Activated B cell treated with CpG ODN at 0.5 μM for 24 hours (primary cell): ENCODE data around the gene ITGB3BP. TPM values are rescaled to one million over a fixed set of nuclear protein-coding genes. Genes with fewer than 3 reads are reported as not detected.
"Not testable (repeated sequence)": the region's sequence is repeated elsewhere in the genome, so short reads cannot be mapped to it uniquely, and the experiment has no call there.

Experiments used
- ATAC-seq: fragments of 200-7000 bp; cut with Tn5 transposase; one replicate; pipeline ENCODE4 v1.10.0; 2021; ENCODE audit warnings: low read depth, mild to moderate bottlenecking, moderate library complexity
- CTCF ChIA-PET: fragments of 350-600 bp; sonication (Branson Sonifier 250); formaldehyde crosslinking; loops from one replicate; lab custom pipeline; 2021; ENCODE audit warnings: antibody characterized with exemption; lab: Charles Lee
- POLR2A ChIA-PET: fragments of 350-600 bp; sonication (Branson Sonifier 250); formaldehyde crosslinking; loops from one replicate; lab custom pipeline; 2021; ENCODE audit warnings: antibody characterized with exemption; lab: Charles Lee
- DNase-seq: peaks from one replicate; pipeline ENCODE4 v3.0.0; 2022
- H3K27ac Mint-ChIP-seq: one replicate; pipeline ENCODE4 v1.8.0; 2020; ENCODE audit warnings: mixed read lengths
- H3K27me3 Mint-ChIP-seq: one replicate; pipeline ENCODE4 v1.8.0; 2021; ENCODE audit warnings: mixed read lengths
- H3K36me3 Mint-ChIP-seq: one replicate; pipeline ENCODE4 v1.8.0; 2021; ENCODE audit warnings: low read depth, mixed read lengths
- H3K4me1 Mint-ChIP-seq: one replicate; pipeline ENCODE4 v1.8.0; 2021; ENCODE audit warnings: mixed read lengths
- H3K4me3 Mint-ChIP-seq: one replicate; pipeline ENCODE4 v1.8.0; 2020; ENCODE audit warnings: mild to moderate bottlenecking, mixed read lengths
- H3K9me3 Mint-ChIP-seq: one replicate; pipeline ENCODE4 v1.8.0; 2020; ENCODE audit warnings: mixed read lengths
- CTCF ChIP-seq: fragments of 200-600 bp; IDR thresholded peaks from one replicate; pipeline ENCODE4 v1.8.0; 2022; ENCODE audit warnings: antibody characterized with exemption, mild to moderate bottlenecking
- intact Hi-C: fragments of 100-400 bp; cut with micrococcal nuclease; formaldehyde crosslinking; loops from one replicate; pipeline ENCODE4 v1.15.1; 2024
- total RNA-seq: library from RNA; stranded (reverse); gene quantifications from 2 replicates; pipeline ENCODE4 v1.2.3, GENCODE V29; 2022

The ITGB3BP gene
- total RNA-seq, 1 donor from 2014 or later = 24.9 TPM

GRCh38 chr1:63475761-63476160 is 47.3 kb downstream of the ITGB3BP start:
- Mint-ChIP-seq H3K4me3 (no peak overlapping the region), H3K36me3 (peaks cover 22% of the 10 kb centered on the region), H3K4me1 (no peaks in the 10 kb centered on the region), H3K27me3 (no peaks in the 10 kb centered on the region), H3K9me3 (peaks cover 2% of the 10 kb centered on the region), H3K27ac (no peak overlapping the region)
- no peak for DNase-seq
- ATAC-seq = no peak
- intact Hi-C loops = no loop called here
- ChIA-PET POLR2A (no interaction called here), CTCF (interaction anchor here (1.1 kb wide), 1 partner anchor 40 kb away, joined by 3 read pairs; no protein-coding TSS in a partner anchor)
- no peak for TF ChIP-seq CTCF

DNA sequence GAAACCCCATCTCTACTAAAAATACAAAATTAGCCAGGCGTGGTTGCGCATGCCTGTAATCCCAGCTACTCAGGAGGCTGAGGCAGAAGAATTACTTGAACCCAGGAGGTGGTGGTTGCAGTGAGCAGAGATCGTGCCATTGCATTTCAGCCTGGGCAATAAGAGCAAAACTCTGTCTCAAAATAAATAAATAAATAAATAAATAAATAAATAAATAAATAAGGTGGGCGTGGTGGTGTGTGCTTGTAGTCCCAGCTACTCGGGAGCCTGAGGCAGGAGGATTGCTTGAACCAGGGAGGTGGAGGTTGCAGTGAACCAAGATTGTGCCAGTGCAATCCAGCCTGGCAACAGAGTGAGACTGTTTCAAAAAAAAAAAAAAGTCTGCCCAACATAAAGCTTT is 54.3 kb downstream of the ITGB3BP start:
- H3K9me3 Mint-ChIP-seq, H3K27ac Mint-ChIP-seq, ATAC-seq, H3K27me3 Mint-ChIP-seq, CTCF ChIA-PET, DNase-seq, intact Hi-C loops, POLR2A ChIA-PET, H3K4me1 Mint-ChIP-seq, H3K4me3 Mint-ChIP-seq: not testable (repeated sequence)
- peaks cover 16% of the 10 kb centered on the region for H3K36me3 Mint-ChIP-seq

DNA sequence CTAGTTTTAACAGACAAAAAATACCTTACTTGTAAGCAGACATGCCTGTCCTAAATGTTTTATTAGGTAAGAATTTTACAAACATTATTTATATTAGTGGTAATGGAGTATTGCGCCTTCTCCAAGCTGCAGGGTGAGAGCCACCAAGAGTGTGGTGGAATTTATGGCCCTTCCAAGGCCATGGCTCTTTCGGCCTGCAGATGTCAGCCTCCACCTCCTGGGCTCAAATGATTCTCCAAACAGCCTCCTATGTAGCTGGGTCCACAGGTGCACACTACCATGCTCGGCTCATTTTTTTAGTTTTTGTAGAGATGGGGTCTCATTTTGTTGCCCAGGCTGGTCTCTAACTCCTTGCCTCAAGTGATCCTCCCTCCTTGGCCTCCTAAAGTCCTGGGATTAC is 56.3 kb downstream of the ITGB3BP start:
- DNase-seq (no peak), ATAC-seq (no peak)
- no peak for TF ChIP-seq CTCF
- Mint-ChIP-seq H3K27me3 (no peaks in the 10 kb centered on the region), H3K36me3 (peaks cover 27% of the 10 kb centered on the region), H3K4me3 (no peak overlapping the region), H3K4me1 (no peaks in the 10 kb centered on the region), H3K27ac (no peak overlapping the region), H3K9me3 (peaks cover 16% of the 10 kb centered on the region)
- intact Hi-C loops = no loop called here
- CTCF ChIA-PET = no interaction called here
- POLR2A ChIA-PET = no interaction called here

GRCh38 chr1:63466181-63466580 is 56.8 kb downstream of the ITGB3BP start:
- Mint-ChIP-seq H3K4me1 (no peaks in the 10 kb centered on the region), H3K27me3 (no peaks in the 10 kb centered on the region), H3K9me3 (peaks cover 18% of the 10 kb centered on the region), H3K4me3 (no peak overlapping the region), H3K27ac (no peak overlapping the region), H3K36me3 (peaks cover 31% of the 10 kb centered on the region)
- no peak for ATAC-seq
- POLR2A ChIA-PET = no interaction called here
- intact Hi-C loops = no loop called here
- CTCF ChIA-PET = no interaction called here
- DNase-seq = no peak
- no peak for TF ChIP-seq CTCF

GRCh38 chr1:63463248-63463647 is 59.8 kb downstream of the ITGB3BP start:
- intact Hi-C loops = no loop called here
- CTCF ChIA-PET = no interaction called here

More at GRCh38 chr1:63463248-63463647, 59.8 kb downstream of the ITGB3BP start:
- Mint-ChIP-seq H3K27me3 (no peaks in the 10 kb centered on the region), H3K9me3 (peaks cover 12% of the 10 kb centered on the region), H3K27ac (no peak overlapping the region), H3K4me1 (no peaks in the 10 kb centered on the region), H3K4me3 (no peak overlapping the region), H3K36me3 (peaks cover 24% of the 10 kb centered on the region)
- TF ChIP-seq CTCF = no peak
- POLR2A ChIA-PET = no interaction called here
- no peak for ATAC-seq
- DNase-seq = no peak
